ENCODE measurements around the gene OR56B1.
"Not testable (repeated sequence)": the region's sequence is repeated elsewhere in the genome, so short reads cannot be mapped to it uniquely, and the experiment has no call there.

The OR56B1 gene

GRCh38 chr11:5736396-5736795 lies at the start of gene OR56B1:
Gene OR56B1, plus strand, starts transcription at chr11:5736448. Its CDS starts 69 bp downstream, at chr11:5736517.
- no peak for DNase-seq (ENCODE audit: low spot score)

- no peak for DNase-seq (ENCODE audit: low spot score)
These were observed 47.8 kb upstream of the OR56B1 start for GRCh38 chr11:5688482-5688881.

GRCh38 chr11:5689551-5689983 lies 46.7 kb upstream of the OR56B1 start, which contains the start of gene TRIM22:
Gene TRIM22, plus strand, starts transcription at chr11:5689790. Its CDS starts 6,443 bp downstream, at chr11:5696233.
- peak; percentile 77 for DNase-seq (ENCODE audit: low spot score)

GRCh38 chr11:5690216-5690615 lies 46.0 kb upstream of the OR56B1 start:
- DNase-seq (ENCODE audit: low spot score) = no peak

- DNase-seq (ENCODE audit: low spot score) = no peak
These were observed 45.5 kb upstream of the OR56B1 start for GRCh38 chr11:5690736-5691135.

GRCh38 chr11:5691238-5691963 lies 44.8 kb upstream of the OR56B1 start:
- DNase-seq (ENCODE audit: low spot score) = not testable (repeated sequence)

- peak; percentile 29 for DNase-seq (ENCODE audit: low spot score)
These were observed 44.3 kb upstream of the OR56B1 start for GRCh38 chr11:5691964-5692361.

- DNase-seq (ENCODE audit: low spot score) = no peak
These were observed 41.6 kb upstream of the OR56B1 start for GRCh38 chr11:5694642-5695041.

GRCh38 chr11:5695580-5695979 lies 40.7 kb upstream of the OR56B1 start:
- DNase-seq (ENCODE audit: low spot score) = no peak

- no peak for DNase-seq (ENCODE audit: low spot score)
These were observed 40.0 kb upstream of the OR56B1 start for GRCh38 chr11:5696210-5696609.

- DNase-seq (ENCODE audit: low spot score) = no peak
These were observed 38.0 kb upstream of the OR56B1 start for GRCh38 chr11:5698281-5698680.

- DNase-seq (ENCODE audit: low spot score) = no peak
These were observed 35.7 kb upstream of the OR56B1 start for GRCh38 chr11:5700421-5701054.

GRCh38 chr11:5701055-5701577 lies 35.1 kb upstream of the OR56B1 start:
- no peak for DNase-seq (ENCODE audit: low spot score)

- no peak for DNase-seq (ENCODE audit: low spot score)
These were observed 32.3 kb upstream of the OR56B1 start for GRCh38 chr11:5703741-5704536.

GRCh38 chr11:5705688-5706087 lies 30.6 kb upstream of the OR56B1 start:
- no peak for DNase-seq (ENCODE audit: low spot score)

- DNase-seq (ENCODE audit: low spot score) = peak; percentile 24
These were observed 23.7 kb upstream of the OR56B1 start for GRCh38 chr11:5712507-5712906.

GRCh38 chr11:5713695-5714094 lies 22.6 kb upstream of the OR56B1 start:
- DNase-seq (ENCODE audit: low spot score) = no peak

GRCh38 chr11:5716518-5716917 lies 19.7 kb upstream of the OR56B1 start:
- DNase-seq (ENCODE audit: low spot score) = not testable (repeated sequence)

GRCh38 chr11:5719703-5720495 lies 16.3 kb upstream of the OR56B1 start:
- no peak for DNase-seq (ENCODE audit: low spot score)

- DNase-seq (ENCODE audit: low spot score) = no peak
These were observed 13.6 kb upstream of the OR56B1 start for GRCh38 chr11:5722622-5723021.

- DNase-seq (ENCODE audit: low spot score) = no peak
These were observed 9.9 kb upstream of the OR56B1 start for GRCh38 chr11:5726351-5726750.

GRCh38 chr11:5727691-5728090 lies 8.6 kb upstream of the OR56B1 start:
- DNase-seq (ENCODE audit: low spot score) = no peak

Data from germinal center (tissue), 1 donor.